Natural killer cell treated with Interleukin-12 subunit alpha and Interleukin-12 subunit beta and Interleukin-15 and Interleukin-18, amount 100 ng/mL, for 72 hours (primary cell): Measurements from ENCODE around the gene FBH1. TPM values are rescaled to one million over a fixed set of nuclear protein-coding genes. Genes with fewer than 3 reads are reported as not detected.
"Not testable (repeated sequence)": the region's sequence is repeated elsewhere in the genome, so short reads cannot be mapped to it uniquely, and the experiment has no call there.

Experiments used
- ATAC-seq, 2 donors: fragments of 150-1000 bp; cut with Tn5 transposase in 1 of 2; sonication (Bioruptor Pico), chemical (Tn5 transposase) in 1 of 2; 2 replicates each; pipeline ENCODE4 v1.10.0; 2021
- DNase-seq: peaks from one replicate; pipeline ENCODE4 v3.0.0; 2022; ENCODE audit warnings: low spot score
- H3K27ac Mint-ChIP-seq, 2 donors: 1 replicate in 1 of 2; 2 replicates in 1 of 2; pipeline ENCODE4 v1.8.0; 2022; ENCODE audit warnings: mixed read lengths in 2 of 2, mild to moderate bottlenecking in 1 of 2, moderate library complexity in 1 of 2
- H3K27me3 Mint-ChIP-seq, 2 donors: 1 replicate in 1 of 2; 2 replicates in 1 of 2; pipeline ENCODE4 v1.8.0; 2022; ENCODE audit warnings: mixed read lengths in 2 of 2
- H3K36me3 Mint-ChIP-seq: one replicate; pipeline ENCODE4 v1.8.0; 2022; ENCODE audit warnings: mixed read lengths
- H3K4me1 Mint-ChIP-seq, 2 donors: 1 replicate in 1 of 2; 2 replicates in 1 of 2; pipeline ENCODE4 v1.8.0; 2022; ENCODE audit warnings: low read depth in 2 of 2, mixed read lengths in 2 of 2, mild to moderate bottlenecking in 1 of 2
- H3K4me3 Mint-ChIP-seq: one replicate; pipeline ENCODE4 v1.8.0; 2022; ENCODE audit warnings: mixed read lengths
- H3K9me3 Mint-ChIP-seq: 2 replicates; pipeline ENCODE4 v1.8.0; 2022; ENCODE audit warnings: mixed read lengths
- total RNA-seq, 2 donors: library from RNA; stranded (reverse); gene quantifications; one replicate each; pipeline ENCODE4 v1.2.3, GENCODE V29; 2022

FBH1 gene
- total RNA-seq, 2 donors from 2014 or later = 65.3 to 99.9 TPM

DNA sequence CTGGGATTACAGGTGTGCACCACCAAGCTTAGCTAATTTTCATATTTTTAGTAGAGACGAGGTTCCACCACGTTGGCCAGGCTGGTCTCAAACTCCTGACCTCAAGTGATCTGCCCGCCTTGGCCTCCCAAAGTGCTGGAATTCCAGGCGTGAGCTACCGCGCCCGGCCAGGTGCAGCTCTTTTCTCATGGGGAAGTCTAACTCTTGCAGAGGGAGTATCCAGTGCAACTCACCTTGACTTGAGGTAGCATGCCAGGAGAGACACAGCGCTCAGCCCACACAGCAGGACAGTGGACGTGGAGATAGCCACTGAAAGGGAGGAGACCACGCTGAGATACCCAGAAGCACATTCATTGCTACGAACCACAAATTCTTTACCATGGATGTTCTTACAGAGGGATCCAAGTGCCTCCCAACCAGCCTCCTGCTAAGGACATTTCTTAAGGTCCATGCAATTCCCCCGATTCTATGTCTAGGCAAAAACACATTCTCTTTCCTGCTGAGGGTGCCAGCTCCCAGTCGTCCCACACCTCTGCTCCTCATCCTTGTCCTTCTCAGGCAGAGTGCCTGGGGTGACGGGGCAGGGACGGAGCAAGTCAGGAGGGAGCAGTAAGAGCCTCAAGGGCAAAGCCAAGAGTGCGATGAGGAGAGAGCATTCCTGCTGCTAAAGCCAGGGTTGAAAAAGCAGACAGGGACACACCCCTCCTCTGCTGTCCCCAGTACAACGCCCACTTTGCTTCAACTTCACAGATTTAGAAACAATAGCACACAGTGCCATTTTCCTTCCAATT is 66.3 kb downstream of the FBH1 start:
- DNase-seq (peak; percentile 23), ATAC-seq (no peak)
- H3K4me1 Mint-ChIP-seq = peaks cover 0 to 9% of the 10 kb centered on the region in 2 donors
- H3K36me3 Mint-ChIP-seq = no peaks in the 10 kb centered on the region
- no peak overlapping the region for H3K4me3 Mint-ChIP-seq
- H3K27me3 Mint-ChIP-seq = no peaks in the 10 kb centered on the region
- H3K9me3 Mint-ChIP-seq = no peaks in the 10 kb centered on the region
- H3K27ac Mint-ChIP-seq = peak overlapping the region in 1 of 2 donors; percentile 68

DNA sequence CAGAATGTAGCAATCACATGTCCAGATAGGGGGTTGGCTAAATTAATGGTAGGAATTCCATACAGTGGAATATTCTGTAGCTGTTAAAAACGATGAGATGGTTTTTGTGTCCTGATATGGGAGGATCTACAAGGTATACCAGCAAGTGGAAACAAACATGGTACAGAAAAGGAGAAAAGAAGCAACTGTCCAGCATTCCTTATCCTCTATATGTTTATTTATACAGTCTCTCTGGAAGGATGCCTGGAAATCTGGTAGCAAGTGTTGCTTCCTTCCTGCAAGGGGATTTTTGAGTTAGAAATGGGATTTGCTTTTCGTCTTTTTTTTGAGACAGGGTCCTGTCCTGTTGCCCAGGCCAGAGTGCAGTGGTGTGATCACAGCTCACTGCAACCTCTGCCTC is 68.0 kb downstream of the FBH1 start:
- Mint-ChIP-seq H3K27ac (no peak overlapping the region), H3K4me3 (no peak overlapping the region), H3K4me1 (peaks cover 0 to 11% of the 10 kb centered on the region in 2 donors), H3K27me3 (no peaks in the 10 kb centered on the region), H3K36me3 (no peaks in the 10 kb centered on the region), H3K9me3 (no peaks in the 10 kb centered on the region)
- ATAC-seq (no peak), DNase-seq (no peak)

DNA sequence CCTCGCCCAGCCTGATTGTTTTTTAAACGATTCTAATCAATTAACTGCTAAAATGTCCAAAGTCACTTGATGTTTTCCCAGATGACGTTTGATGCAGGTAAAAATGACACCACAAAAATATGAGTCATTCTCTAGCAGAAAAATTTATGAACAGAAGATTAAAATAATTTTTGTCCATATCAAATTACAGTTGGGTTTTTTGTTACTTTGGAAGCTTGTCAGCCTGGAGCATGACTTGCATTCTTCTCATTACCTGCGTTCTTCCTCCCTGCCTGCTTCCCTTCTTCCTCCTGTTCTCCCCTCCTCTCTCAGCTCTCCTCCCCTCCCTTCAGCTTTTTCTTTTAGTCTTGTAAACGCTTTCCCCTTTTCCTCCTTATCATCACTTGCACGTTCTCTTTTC is 68.6 kb downstream of the FBH1 start:
- H3K4me1 Mint-ChIP-seq = peaks cover 0 to 8% of the 10 kb centered on the region in 2 donors
- no peaks in the 10 kb centered on the region for H3K9me3 Mint-ChIP-seq
- H3K27ac Mint-ChIP-seq = no peak overlapping the region
- H3K27me3 Mint-ChIP-seq = no peaks in the 10 kb centered on the region
- H3K4me3 Mint-ChIP-seq = no peak overlapping the region
- ATAC-seq = no peak
- no peaks in the 10 kb centered on the region for H3K36me3 Mint-ChIP-seq
- DNase-seq = peak; percentile 12

GRCh38 chr10:5959142-5959541 is 69.1 kb downstream of the FBH1 start:
- Mint-ChIP-seq H3K4me1 (peaks cover 0 to 8% of the 10 kb centered on the region in 2 donors), H3K4me3 (no peak overlapping the region), H3K27ac (no peak overlapping the region), H3K27me3 (no peaks in the 10 kb centered on the region), H3K9me3 (no peaks in the 10 kb centered on the region), H3K36me3 (no peaks in the 10 kb centered on the region)
- ATAC-seq (no peak), DNase-seq (no peak)

DNA sequence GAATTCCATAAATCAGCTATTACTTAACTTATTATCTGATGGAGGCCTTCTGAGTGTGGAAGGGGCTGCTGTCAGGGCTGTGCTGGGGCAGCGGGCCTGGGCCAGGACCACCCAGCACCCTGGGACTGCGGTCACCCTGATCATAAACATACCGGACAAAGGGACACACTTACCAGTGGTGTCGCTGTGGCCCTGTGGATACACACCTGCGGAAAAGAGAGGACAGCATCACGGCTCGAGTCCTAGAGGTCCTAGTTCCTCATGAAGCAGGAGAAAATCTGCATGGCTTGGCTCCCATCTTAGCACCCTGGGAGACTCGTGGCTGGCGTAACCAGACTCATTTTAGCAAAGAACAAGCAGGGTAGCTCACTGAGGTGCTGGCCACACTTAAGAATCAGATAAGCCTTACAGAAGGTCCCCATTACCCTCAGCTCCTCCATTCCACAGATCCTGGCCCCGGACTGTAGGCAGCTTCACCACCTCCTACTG is 69.6 kb downstream of the FBH1 start:
- Mint-ChIP-seq H3K27me3 (no peaks in the 10 kb centered on the region), H3K4me3 (no peak overlapping the region), H3K36me3 (no peaks in the 10 kb centered on the region), H3K9me3 (no peaks in the 10 kb centered on the region), H3K27ac (no peak overlapping the region), H3K4me1 (peaks cover 0 to 8% of the 10 kb centered on the region in 2 donors)
- DNase-seq (no peak), ATAC-seq (no peak)

- H3K36me3 Mint-ChIP-seq = no peaks in the 10 kb centered on the region
- H3K4me1 Mint-ChIP-seq = peaks cover 0 to 8% of the 10 kb centered on the region in 2 donors
- H3K27ac Mint-ChIP-seq = no peak overlapping the region
- DNase-seq (no peak), ATAC-seq (no peak)
- no peaks in the 10 kb centered on the region for H3K9me3 Mint-ChIP-seq
- H3K4me3 Mint-ChIP-seq = no peak overlapping the region
- no peaks in the 10 kb centered on the region for H3K27me3 Mint-ChIP-seq
Observed at GRCh38 chr10:5960070-5960972, 70.3 kb downstream of the FBH1 start.

DNA sequence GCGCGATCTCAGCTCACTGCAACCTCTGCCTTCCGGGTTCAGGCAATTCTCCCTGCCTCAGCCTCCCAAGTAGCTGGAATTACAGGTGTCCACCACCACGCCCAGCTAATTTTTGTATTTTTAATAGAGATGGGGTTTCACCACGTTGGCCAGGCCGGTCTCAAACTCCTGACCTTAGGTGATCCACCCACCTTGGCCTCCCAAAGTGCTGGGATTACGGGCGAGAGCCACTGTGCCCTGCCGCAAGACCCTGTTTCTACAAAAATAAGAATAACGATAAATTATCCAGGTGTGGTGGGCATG is 70.9 kb downstream of the FBH1 start:
- not testable (repeated sequence) for H3K27me3 Mint-ChIP-seq, H3K4me3 Mint-ChIP-seq, H3K36me3 Mint-ChIP-seq, H3K9me3 Mint-ChIP-seq, ATAC-seq, H3K27ac Mint-ChIP-seq, DNase-seq, H3K4me1 Mint-ChIP-seq

- H3K27ac Mint-ChIP-seq = no peak overlapping the region
- H3K4me1 Mint-ChIP-seq = peaks cover 0 to 8% of the 10 kb centered on the region in 2 donors
- H3K27me3 Mint-ChIP-seq = no peaks in the 10 kb centered on the region
- H3K36me3 Mint-ChIP-seq = no peaks in the 10 kb centered on the region
- H3K9me3 Mint-ChIP-seq = no peaks in the 10 kb centered on the region
- ATAC-seq (no peak), DNase-seq (peak; percentile 41)
- no peak overlapping the region for H3K4me3 Mint-ChIP-seq
Observed at GRCh38 chr10:5961405-5962100, 71.5 kb downstream of the FBH1 start.

DNA sequence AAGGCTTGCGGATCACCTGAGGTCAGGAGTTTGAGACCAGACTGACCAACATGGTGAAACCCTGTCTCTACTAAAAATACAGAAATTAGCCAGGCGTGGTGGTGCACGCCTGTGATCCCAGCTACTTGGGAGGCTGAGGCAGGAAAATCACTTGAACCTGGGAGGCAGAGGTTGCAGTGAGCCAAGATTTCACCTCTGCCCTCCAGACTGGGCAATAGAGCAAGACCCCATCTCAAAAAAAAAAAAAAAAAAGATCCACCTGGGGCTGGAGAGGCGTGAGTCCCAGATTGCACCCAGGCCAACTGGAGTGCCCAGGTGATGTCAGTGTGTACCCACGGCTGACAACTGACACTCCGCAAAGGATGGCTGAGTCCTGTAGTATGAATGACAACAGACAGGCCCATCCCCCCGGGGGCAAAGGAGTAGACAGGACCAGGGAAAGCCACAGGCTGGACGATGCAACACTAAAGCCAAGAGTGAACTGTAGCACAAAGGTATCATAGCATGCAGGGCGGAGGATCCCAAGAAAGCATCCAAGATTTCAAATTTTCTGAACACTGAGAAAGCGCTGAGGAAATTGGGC is 72.4 kb downstream of the FBH1 start:
- H3K36me3 Mint-ChIP-seq, H3K4me3 Mint-ChIP-seq, H3K27me3 Mint-ChIP-seq, H3K4me1 Mint-ChIP-seq, DNase-seq, H3K9me3 Mint-ChIP-seq, H3K27ac Mint-ChIP-seq: not testable (repeated sequence)
- ATAC-seq = peak in 1 of 2 donors; percentile 31

GRCh38 chr10:5963071-5963470 is 73.0 kb downstream of the FBH1 start:
- Mint-ChIP-seq H3K27me3 (no peaks in the 10 kb centered on the region), H3K27ac (no peak overlapping the region), H3K4me1 (peaks cover 0 to 15% of the 10 kb centered on the region in 2 donors), H3K9me3 (no peaks in the 10 kb centered on the region), H3K36me3 (no peaks in the 10 kb centered on the region), H3K4me3 (no peak overlapping the region)
- ATAC-seq = no peak
- peak; percentile 44 for DNase-seq

- no peaks in the 10 kb centered on the region for H3K27me3 Mint-ChIP-seq
- no peaks in the 10 kb centered on the region for H3K36me3 Mint-ChIP-seq
- ATAC-seq (no peak), DNase-seq (peak; percentile 13)
- peaks cover 0 to 18% of the 10 kb centered on the region in 2 donors for H3K4me1 Mint-ChIP-seq
- no peak overlapping the region for H3K27ac Mint-ChIP-seq
- no peaks in the 10 kb centered on the region for H3K9me3 Mint-ChIP-seq
- H3K4me3 Mint-ChIP-seq = no peak overlapping the region
Observed at GRCh38 chr10:5963591-5963990, 73.5 kb downstream of the FBH1 start.

DNA sequence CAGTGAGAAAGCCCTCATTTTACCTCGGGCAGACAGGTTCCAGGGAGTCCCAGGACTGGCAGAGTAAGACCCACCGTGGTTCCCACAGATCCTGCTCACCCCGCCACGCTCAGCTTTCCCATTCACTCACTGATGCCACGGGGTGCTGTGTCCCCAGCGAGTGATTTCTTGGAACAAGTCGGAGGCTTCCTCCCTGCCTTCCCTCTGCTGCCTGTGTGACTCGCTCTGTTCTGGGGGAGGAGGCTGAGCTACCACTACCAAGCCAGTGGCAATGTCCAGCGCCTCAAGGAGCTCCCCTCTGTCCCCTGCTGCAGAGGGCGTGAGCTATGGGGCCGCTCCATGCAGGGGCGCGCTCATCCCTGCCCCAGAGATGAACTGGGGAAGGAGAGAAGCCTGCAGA is 74.7 kb downstream of the FBH1 start:
- Mint-ChIP-seq H3K27ac (no peak overlapping the region), H3K4me3 (no peak overlapping the region), H3K27me3 (no peaks in the 10 kb centered on the region), H3K4me1 (peaks cover 1 to 17% of the 10 kb centered on the region in 2 donors), H3K36me3 (peaks cover 1% of the 10 kb centered on the region), H3K9me3 (no peaks in the 10 kb centered on the region)
- ATAC-seq = no peak
- peak; percentile 56 for DNase-seq

- H3K4me3 Mint-ChIP-seq = no peak overlapping the region
- no peak overlapping the region for H3K27ac Mint-ChIP-seq
- peaks cover 6% of the 10 kb centered on the region for H3K36me3 Mint-ChIP-seq
- H3K27me3 Mint-ChIP-seq = no peaks in the 10 kb centered on the region
- ATAC-seq = no peak
- peaks cover 7 to 22% of the 10 kb centered on the region in 2 donors for H3K4me1 Mint-ChIP-seq
- peak; percentile 31 for DNase-seq
- H3K9me3 Mint-ChIP-seq = no peaks in the 10 kb centered on the region
Observed at GRCh38 chr10:5965266-5965665, 75.2 kb downstream of the FBH1 start.
